Panc1 (cell line): ENCODE measurements around the gene ANP32B. TPM values are rescaled to one million over a fixed set of nuclear protein-coding genes. Genes with fewer than 3 reads are reported as not detected.

Source experiments
- ATAC-seq: fragments of 200-7000 bp; cut with Tn5 transposase; 2 replicates; pipeline ENCODE4 v1.9.1; 2020; ENCODE audit warnings: mild to moderate bottlenecking, moderate library complexity
- BruUV-seq: library from RNA; stranded (reverse); fragments of 400-500 nt; replicated peaks from 2 replicates; lab custom pipeline; 2021; lab: Mats Ljungman, UMichigan
- CTCF ChIA-PET: fragments of 300-600 bp; sonication (Branson Sonifier 250); formaldehyde crosslinking; loops from one replicate; lab custom pipeline; 2022; ENCODE audit warnings: antibody characterized with exemption; lab: Charles Lee
- POLR2A ChIA-PET: fragments of 300-600 bp; sonication (Branson Sonifier 250); formaldehyde crosslinking; loops from one replicate; lab custom pipeline; 2022; ENCODE audit warnings: antibody characterized with exemption; lab: Charles Lee
- DNase-seq: peaks from one replicate; pipeline ENCODE4 v3.0.0-alpha.2; 2010; ENCODE audit warnings: low read depth, low spot score
- H3K27ac ChIP-seq: 2 replicates; pipeline ENCODE4 v1.5.1; 2011; ENCODE audit warnings: mild to moderate bottlenecking, low read length, inconsistent platforms
- H3K27me3 ChIP-seq: fragments of 200-500 bp; sonication (Bioruptor generic); 2 replicates; pipeline ENCODE4 v1.6.0; 2014; ENCODE audit warnings: low read length, inconsistent platforms; ENCODE audit not compliant: control insufficient read depth, insufficient read depth
- H3K36me3 ChIP-seq: fragments of 200-500 bp; sonication (Bioruptor generic); 2 replicates; pipeline ENCODE4 v1.5.1; 2014; ENCODE audit warnings: inconsistent platforms, mild to moderate bottlenecking, low read length, moderate library complexity; ENCODE audit not compliant: control insufficient read depth, insufficient read depth
- H3K4me1 ChIP-seq: 2 replicates; pipeline ENCODE4 v1.5.1; 2011; ENCODE audit warnings: inconsistent platforms, mild to moderate bottlenecking, low read length, moderate library complexity; ENCODE audit not compliant: control insufficient read depth, insufficient read depth
- H3K4me3 ChIP-seq, 2 experiments: 2 replicates each; pipeline ENCODE4 v1.5.1; 2011 to 2012; ENCODE audit warnings: low read depth in 2 of 2, low read length in 2 of 2, mild to moderate bottlenecking in 2 of 2, inconsistent platforms in 1 of 2, moderate library complexity in 1 of 2
- H3K9me3 ChIP-seq: fragments of 200-500 bp; sonication (Bioruptor generic); 2 replicates; pipeline ENCODE4 v1.5.1; 2014; ENCODE audit warnings: low read depth, mild to moderate bottlenecking, inconsistent platforms, low read length, moderate library complexity; ENCODE audit not compliant: control insufficient read depth, insufficient read depth
- CTCF ChIP-seq: fragments of 450-650 bp; IDR thresholded peaks from 2 replicates; pipeline ENCODE4 v1.5.1; 2017; ENCODE audit warnings: mild to moderate bottlenecking
- POLR2AphosphoS5 ChIP-seq: IDR thresholded peaks from 2 replicates; pipeline ENCODE4 v1.6.1; 2012; ENCODE audit warnings: mild to moderate bottlenecking, low read depth, low read length, moderate library complexity
- REST ChIP-seq, 2 experiments: IDR thresholded peaks; 2 replicates each; pipeline ENCODE4 v1.6.1; 2011 to 2012; ENCODE audit warnings: low read depth in 2 of 2, control low read depth in 1 of 2, low read length in 1 of 2, mild to moderate bottlenecking in 1 of 2, moderate library complexity in 1 of 2; ENCODE audit not compliant: insufficient read depth in 1 of 2
- SIN3A ChIP-seq: IDR thresholded peaks from 2 replicates; pipeline ENCODE4 v1.6.1; 2012; ENCODE audit warnings: low read depth, mild to moderate bottlenecking, low read length, moderate library complexity, borderline replicate concordance; ENCODE audit not compliant: insufficient read depth
- TCF7L2 ChIP-seq: IDR thresholded peaks from 2 replicates; pipeline ENCODE4 v1.6.1; 2011; ENCODE audit warnings: mild to moderate bottlenecking, low read depth, low read length, inconsistent platforms
- in situ Hi-C: cut with HindIII; loops from 2 replicates; pipeline ENCODE4 v1.10.0; 2016; ENCODE audit warnings: low sequenced_read_pairs, low pct_unique_long_range_greater_than_20kb
- intact Hi-C: fragments of 100-400 bp; cut with micrococcal nuclease; formaldehyde crosslinking; loops from one replicate; pipeline ENCODE4 v1.10.0; 2022; ENCODE audit not compliant: unreplicated experiment
- total RNA-seq: library from RNA; stranded (reverse); gene quantifications from one replicate; pipeline ENCODE4 v1.2.1, GENCODE V29; 2021; ENCODE audit not compliant: unreplicated experiment

The ANP32B gene
- total RNA-seq, 1 experiment from 2014 or later, result 109 TPM

GRCh38 chr9:98064623-98065392, 81.7 kb downstream of the ANP32B start:
- no peaks in the 10 kb centered on the region; the same call in 1 of the 2 replicates for H3K36me3 ChIP-seq
- H3K9me3 ChIP-seq, result no peaks in the 10 kb centered on the region
- H3K4me1 ChIP-seq, result no peaks in the 10 kb centered on the region
- H3K4me3 ChIP-seq, result no peak overlapping the region
- CTCF ChIA-PET, result no interaction called here
- TF ChIP-seq POLR2AphosphoS5, result no peak
- TF ChIP-seq CTCF, result no peak
- TF ChIP-seq TCF7L2, result no peak
- no peak for TF ChIP-seq SIN3A
- TF ChIP-seq REST (IDR thresholded peaks at IDR 0.05; ENCODE audit: insufficient read depth in 1 of 2, low read depth in 2 of 2, low read length in 1 of 2), result no peak
- intact Hi-C loops (no loop called here), in situ Hi-C loops (no loop called here)
- no peaks in the 10 kb centered on the region for H3K27me3 ChIP-seq
- BruUV-seq, result no TSS peak
- ATAC-seq (no peak), DNase-seq (no peak)
- no peak overlapping the region for H3K27ac ChIP-seq
- POLR2A ChIA-PET, result no interaction called here

Other genes starting within 250 kb of the ANP32B start
- gene FOXE1, start 130.1 kb upstream of the ANP32B start, total RNA-seq, result 0.82 TPM
- 10.4 TPM for gene TRMO, start 60.8 kb upstream of the ANP32B start, total RNA-seq
- gene HEMGN, start 45.2 kb upstream of the ANP32B start, total RNA-seq, result not detected
- gene NANS, start 73.4 kb downstream of the ANP32B start, total RNA-seq, result 41.0 TPM
- gene TRIM14, start 135.9 kb downstream of the ANP32B start, total RNA-seq, result 9.7 TPM
- gene CORO2A, start 209.3 kb downstream of the ANP32B start, total RNA-seq, result 2.0 TPM